IPS-18c (cell line): ENCODE data around the gene PTPN4.

Source experiments
- H3K4me3 ChIP-seq: 2 replicates; pipeline ENCODE4 v1.7.0; 2013; ENCODE audit warnings: low read depth, mild to moderate bottlenecking, low read length, moderate library complexity; ENCODE audit not compliant: insufficient read depth
- H3K9me3 ChIP-seq: one replicate; pipeline ENCODE4 v1.6.1; 2013; ENCODE audit warnings: mild to moderate bottlenecking, low read length, moderate library complexity; ENCODE audit not compliant: control insufficient read depth, insufficient read depth

Gene PTPN4

GRCh38 chr2:119724656-119725485, 34.9 kb upstream of the PTPN4 start:
- no peak overlapping the region for H3K4me3 ChIP-seq
- H3K9me3 ChIP-seq = no peaks in the 10 kb centered on the region

GRCh38 chr2:119727493-119727892, 32.2 kb upstream of the PTPN4 start:
- no peak overlapping the region for H3K4me3 ChIP-seq
- H3K9me3 ChIP-seq = no peaks in the 10 kb centered on the region

GRCh38 chr2:119728421-119728820, 31.3 kb upstream of the PTPN4 start:
- H3K9me3 ChIP-seq = no peaks in the 10 kb centered on the region
- no peak overlapping the region for H3K4me3 ChIP-seq

- H3K4me3 ChIP-seq = no peak overlapping the region
- no peaks in the 10 kb centered on the region for H3K9me3 ChIP-seq
These were observed 29.0 kb upstream of the PTPN4 start for GRCh38 chr2:119730671-119731177.

GRCh38 chr2:119731983-119732382, 27.7 kb upstream of the PTPN4 start:
- no peak overlapping the region for H3K4me3 ChIP-seq
- no peaks in the 10 kb centered on the region for H3K9me3 ChIP-seq

GRCh38 chr2:119732601-119733164, 27.0 kb upstream of the PTPN4 start:
- H3K9me3 ChIP-seq = no peaks in the 10 kb centered on the region
- no peak overlapping the region for H3K4me3 ChIP-seq

- no peak overlapping the region for H3K4me3 ChIP-seq
- H3K9me3 ChIP-seq = no peaks in the 10 kb centered on the region
These were observed 25.7 kb upstream of the PTPN4 start for GRCh38 chr2:119734047-119734446.

GRCh38 chr2:119735565-119735964, 24.2 kb upstream of the PTPN4 start:
- Histone ChIP-seq H3K4me3 (no peak overlapping the region), H3K9me3 (no peaks in the 10 kb centered on the region)

GRCh38 chr2:119736021-119736420, 23.7 kb upstream of the PTPN4 start:
- Histone ChIP-seq H3K4me3 (no peak overlapping the region), H3K9me3 (no peaks in the 10 kb centered on the region)

GRCh38 chr2:119739580-119740255, 20.0 kb upstream of the PTPN4 start:
- Histone ChIP-seq H3K9me3 (no peaks in the 10 kb centered on the region), H3K4me3 (no peak overlapping the region)

GRCh38 chr2:119741001-119741400, 18.7 kb upstream of the PTPN4 start:
- Histone ChIP-seq H3K9me3 (no peaks in the 10 kb centered on the region), H3K4me3 (no peak overlapping the region)

- no peak overlapping the region for H3K4me3 ChIP-seq
- H3K9me3 ChIP-seq = no peaks in the 10 kb centered on the region
These were observed 17.9 kb upstream of the PTPN4 start for GRCh38 chr2:119741868-119742267.

- no peaks in the 10 kb centered on the region for H3K9me3 ChIP-seq
- H3K4me3 ChIP-seq = no peak overlapping the region
These were observed 15.3 kb upstream of the PTPN4 start for GRCh38 chr2:119744335-119744939.

- Histone ChIP-seq H3K4me3 (no peak overlapping the region), H3K9me3 (no peaks in the 10 kb centered on the region)
These were observed 14.2 kb upstream of the PTPN4 start for GRCh38 chr2:119745566-119745965.

GRCh38 chr2:119746836-119747686, 12.7 kb upstream of the PTPN4 start:
- Histone ChIP-seq H3K9me3 (no peaks in the 10 kb centered on the region), H3K4me3 (no peak overlapping the region)

- Histone ChIP-seq H3K4me3 (no peak overlapping the region), H3K9me3 (no peaks in the 10 kb centered on the region)
These were observed 11.6 kb upstream of the PTPN4 start for GRCh38 chr2:119748135-119748534.

GRCh38 chr2:119749477-119750012, 10.2 kb upstream of the PTPN4 start:
- Histone ChIP-seq H3K9me3 (no peaks in the 10 kb centered on the region), H3K4me3 (no peak overlapping the region)
